Stimulated activated CD4-positive, alpha-beta T cell treated with anti-CD3 and anti-CD28 coated beads, Interleukin-4, amount 100 ng/mL, for 48 hours (primary cell): Measurements from ENCODE around the gene RAB31.
"Not testable (repeated sequence)": the region's sequence is repeated elsewhere in the genome, so short reads cannot be mapped to it uniquely, and the experiment has no call there.

Experiments used
- DNase-seq, 2 donors: peaks; one replicate each; pipeline ENCODE4 v3.0.0-alpha.2; 2020; ENCODE audit warnings: low read depth in 2 of 2

RAB31 gene

DNA sequence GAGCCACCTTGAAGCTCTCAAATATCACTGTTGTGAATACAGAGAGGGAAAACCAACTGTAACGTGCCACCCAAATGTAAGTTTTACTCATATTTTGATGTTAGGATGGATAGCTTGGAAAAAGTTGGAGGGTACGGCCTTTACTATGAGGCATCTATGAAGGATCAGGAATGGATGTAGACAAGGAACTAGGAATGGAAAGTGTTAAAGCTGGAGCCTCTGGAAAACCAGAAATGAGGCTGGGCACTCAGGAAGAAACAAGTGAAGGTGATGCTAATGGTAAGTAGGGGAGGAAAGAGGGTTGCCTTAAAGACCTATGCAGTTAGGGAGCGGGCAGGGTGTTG lies 177.9 kb downstream of the RAB31 start:
- DNase-seq = no peak

DNA sequence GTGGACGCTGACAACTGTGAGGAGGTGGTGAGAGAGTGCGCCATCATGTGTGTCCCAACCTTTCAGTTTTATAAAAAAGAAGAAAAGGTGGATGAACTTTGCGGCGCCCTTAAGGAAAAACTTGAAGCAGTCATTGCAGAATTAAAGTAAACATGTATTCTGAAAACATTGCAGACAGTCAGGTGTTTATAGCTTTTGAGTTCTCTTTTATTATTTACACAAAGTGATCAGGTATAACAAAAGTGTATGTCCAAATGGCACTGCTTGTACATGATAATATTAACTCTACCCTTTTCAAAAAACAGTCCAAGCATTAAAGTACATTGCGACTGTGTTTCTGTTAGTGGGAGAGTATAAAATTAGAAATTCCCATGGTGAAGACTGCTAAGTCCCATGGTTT lies 179.9 kb downstream of the RAB31 start:
- no peak for DNase-seq

DNA sequence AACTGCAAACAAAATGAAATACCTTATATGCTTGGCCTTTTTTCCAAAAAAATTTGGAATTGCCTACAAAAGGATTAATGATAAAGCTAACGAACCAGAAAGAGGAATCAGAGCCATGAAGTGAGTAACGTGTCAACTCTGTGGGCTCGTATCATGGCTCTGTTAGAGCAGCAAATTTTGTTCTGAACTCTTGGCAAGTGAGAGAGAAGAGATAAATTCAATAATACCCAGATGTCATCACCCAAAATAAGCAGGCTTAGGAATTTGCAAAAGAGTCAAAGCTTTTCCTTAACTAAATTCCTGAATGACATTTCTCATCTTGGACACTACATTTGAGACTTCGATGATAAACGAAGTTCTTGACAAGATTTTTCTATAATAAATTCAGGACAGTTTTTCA lies 182.1 kb downstream of the RAB31 start:
- no peak for DNase-seq

DNA sequence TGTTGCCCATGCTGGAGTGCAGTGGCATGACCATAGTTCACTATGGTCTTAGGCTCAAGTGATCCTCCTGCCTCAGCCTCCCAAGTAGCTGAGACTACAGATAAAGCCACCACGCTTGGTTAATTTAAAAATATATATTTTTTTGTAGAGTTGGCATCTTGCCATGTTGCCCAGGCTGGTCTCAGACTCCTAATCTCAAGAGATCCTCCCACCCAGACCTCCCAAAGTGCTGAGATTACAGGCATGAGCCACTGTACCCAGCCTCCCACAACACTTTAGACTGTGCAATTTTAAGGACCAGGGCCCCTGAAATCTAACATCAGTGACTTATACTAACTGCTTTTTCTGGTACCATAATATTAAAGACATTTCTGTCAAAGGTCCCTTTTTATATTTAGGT lies 182.9 kb downstream of the RAB31 start:
- DNase-seq = no peak

DNA sequence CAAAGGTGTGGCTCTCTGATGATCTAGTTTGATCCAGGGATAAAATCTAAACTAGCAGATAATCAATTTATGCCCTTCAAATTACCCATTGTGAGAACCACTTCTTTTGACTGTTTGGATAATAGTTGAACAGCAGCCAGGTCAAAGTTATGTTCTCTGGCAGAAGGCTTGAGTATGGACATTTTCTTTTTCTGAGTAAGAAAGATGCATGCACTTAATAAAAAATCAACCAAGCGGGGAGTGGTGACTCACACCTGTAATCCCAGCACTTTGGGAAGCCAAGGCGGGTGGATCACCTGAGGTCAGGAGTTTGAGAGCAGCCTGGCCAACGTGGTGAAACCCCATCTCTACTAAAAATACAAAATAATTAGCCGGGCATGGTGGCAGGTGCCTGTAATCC lies 183.4 kb downstream of the RAB31 start:
- not testable (repeated sequence) for DNase-seq

DNA sequence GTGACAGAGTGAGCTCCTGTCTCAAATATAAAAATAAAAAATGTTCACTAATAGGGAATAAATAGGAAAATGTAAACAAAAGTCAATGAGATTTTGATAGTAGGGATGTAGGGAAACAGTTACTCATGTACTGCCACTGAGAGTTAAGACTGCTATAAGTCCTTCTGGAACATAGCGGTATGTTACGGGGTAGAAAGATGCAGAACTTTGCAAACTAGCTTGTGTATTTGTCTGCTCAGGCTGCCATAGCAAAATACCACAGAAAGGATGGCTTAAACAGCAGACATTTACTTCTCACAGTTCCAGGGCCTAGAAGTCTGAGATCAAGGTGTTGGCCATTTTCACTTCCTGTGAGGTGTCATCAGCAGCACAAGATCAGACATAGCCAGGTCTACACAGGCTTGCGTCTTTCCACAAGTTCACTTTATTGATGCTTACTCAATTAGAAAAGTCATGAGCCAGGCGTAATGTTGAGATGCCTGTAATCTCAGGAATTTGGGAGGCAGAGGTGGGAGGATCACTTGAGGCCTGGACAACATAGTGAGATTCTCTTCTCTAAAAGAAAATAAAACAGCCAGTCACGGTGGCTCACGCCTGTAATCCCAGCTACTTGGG lies 186.5 kb downstream of the RAB31 start:
- DNase-seq = no peak

DNA sequence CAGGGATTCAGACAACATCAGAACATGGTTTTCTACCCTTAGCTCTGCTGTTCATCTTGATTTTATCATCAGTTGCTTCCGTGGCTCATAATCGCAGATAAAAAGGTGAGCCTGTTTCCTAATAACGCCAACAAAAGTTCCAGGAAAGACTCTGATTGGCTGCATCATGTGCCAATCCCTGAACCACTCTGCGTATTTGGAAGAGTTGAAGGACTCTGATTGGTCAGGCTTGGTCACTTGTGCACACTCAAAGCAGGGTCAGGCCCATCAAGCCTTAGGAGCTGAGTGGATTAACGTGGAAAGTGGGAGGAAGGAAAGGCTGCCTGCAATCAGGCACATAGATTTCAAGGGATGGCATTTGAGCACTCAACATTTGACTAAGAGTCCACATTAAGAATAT lies 189.0 kb downstream of the RAB31 start:
- no peak for DNase-seq

DNA sequence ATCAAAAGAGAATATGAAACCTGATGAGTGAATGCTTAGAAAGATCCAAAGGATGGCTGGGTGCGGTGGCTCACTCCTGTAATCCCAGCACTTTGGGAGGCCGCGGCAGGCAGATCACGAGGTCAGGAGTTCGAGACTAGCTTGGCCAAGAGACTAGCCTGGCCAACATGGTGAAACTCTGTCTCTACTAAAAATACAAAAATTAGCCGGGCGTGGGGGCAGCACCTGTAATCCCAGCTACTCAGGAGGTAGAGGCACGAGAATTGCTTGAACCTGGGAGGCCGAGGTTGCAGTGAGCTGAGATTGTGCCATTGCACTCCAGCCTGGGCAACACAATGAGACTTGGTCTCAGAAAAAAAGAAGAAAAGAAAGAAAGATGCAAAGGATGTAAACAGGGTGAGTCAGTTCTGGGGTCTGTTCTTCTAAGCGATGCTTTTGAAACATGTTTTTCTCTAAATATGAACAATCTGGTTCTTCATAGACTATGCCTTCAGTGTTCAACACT lies 189.7 kb downstream of the RAB31 start:
- not testable (repeated sequence) for DNase-seq

DNA sequence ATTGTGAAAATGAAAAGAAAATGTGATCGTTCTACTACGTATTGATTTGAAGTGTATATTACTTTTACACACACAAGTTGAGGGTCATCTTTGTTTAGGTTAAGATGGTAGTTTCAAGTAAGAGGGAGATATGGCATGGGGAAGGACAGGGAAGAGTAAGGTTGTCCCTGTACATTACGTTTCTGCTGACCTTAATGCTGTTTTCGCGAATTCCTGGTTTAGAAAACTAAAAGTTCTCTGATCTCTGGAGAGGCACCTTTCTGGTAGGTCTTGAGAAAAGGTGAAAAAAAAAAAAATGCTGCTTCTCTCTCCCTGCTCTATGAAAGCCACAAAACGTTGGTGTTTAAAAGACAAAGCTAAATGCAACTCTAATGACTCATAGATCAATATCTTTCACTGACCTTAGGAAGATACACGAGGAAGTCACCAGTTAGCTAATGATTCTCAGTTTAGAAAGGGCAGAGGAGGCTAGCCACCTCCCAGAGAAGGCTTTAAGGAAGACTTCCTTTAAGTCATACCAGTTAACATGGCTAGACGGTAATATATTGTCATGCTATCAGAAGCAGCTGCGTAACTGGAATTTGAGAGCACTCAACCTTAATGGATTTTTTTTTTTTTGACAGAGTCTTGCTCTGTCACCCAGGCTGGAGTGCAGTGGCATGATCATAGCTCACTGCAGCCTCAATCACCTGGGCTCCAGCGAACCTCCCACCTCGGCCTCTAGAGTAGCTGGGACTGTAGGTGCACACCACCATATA lies 190.9 kb downstream of the RAB31 start:
- DNase-seq = no peak

DNA sequence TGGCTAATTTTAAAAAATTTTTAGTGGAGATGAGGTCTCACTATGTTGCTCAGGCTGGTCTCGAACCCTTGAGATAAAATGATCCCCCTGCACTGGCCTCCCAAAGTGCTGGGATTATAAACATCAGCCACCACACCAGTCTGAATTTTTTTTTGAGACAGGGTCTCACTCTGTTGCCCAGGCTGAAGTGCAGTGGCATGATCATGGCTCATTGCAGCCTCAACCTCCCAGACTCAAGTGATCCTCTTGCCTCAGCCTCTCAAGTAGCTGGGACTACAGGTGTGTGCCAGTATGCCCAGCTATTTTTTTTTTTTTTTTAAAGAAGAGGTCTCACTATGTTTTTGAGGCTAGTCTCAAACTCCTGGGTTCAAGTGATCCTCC lies 191.4 kb downstream of the RAB31 start:
- DNase-seq = not testable (repeated sequence)

DNA sequence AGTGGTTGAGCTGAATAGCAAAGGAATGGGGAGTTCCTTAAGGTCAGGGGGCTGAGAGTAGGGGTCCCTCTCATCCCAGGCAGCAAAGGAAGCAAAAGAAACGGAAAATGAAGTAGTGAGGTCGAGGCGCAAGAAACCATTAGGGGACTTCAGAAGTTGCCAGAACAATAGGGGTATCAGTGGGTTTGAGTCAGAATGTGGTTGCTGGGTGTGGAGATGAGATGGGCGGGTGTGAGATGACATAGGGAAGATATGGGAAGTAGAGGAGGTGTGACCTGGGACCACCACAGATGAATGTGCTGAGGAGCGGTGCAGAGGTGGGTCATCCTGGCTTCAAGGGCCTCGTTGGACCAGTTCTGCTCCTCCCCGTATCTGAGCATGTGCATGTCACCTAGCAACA lies 192.6 kb downstream of the RAB31 start:
- no peak for DNase-seq

DNA sequence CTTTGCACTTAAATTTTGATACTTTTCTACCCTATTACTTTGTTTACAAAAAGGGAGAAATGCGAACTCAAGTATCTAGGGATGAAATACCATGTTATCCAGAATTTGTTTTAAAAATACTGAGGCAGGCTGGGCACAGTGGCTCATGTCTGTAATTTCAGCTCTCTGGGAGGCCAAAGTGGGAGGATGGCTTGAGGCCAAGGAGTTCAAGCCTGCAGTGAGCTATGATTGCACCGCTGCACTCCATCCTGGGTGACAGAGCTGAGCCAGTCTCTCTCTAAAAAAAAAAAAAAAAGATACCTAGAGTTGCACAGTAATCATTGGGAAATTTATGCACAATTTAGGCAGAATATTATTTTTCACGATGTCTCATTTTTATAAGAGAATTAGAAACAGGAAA lies 193.3 kb downstream of the RAB31 start:
- DNase-seq = no peak

DNA sequence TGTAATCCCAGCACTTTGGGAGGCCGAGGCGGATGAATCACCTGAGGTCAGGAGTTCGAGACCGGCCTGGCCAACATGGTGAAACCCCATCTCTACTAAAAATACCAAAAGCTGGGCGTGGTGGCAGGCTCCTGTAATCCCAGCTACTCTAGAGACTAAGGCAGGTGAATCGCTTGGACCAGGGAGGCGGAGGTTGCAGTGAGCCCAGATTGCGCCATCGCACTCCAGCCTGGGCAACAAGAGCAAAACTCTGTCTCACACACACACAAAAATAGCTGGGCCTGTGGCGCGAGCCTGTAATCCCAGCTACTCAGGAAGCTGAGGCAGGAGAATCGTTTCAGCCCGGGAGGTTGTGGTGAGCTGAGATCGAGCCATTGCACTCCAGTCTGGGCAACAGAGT lies 194.2 kb downstream of the RAB31 start:
- not testable (repeated sequence) for DNase-seq

DNA sequence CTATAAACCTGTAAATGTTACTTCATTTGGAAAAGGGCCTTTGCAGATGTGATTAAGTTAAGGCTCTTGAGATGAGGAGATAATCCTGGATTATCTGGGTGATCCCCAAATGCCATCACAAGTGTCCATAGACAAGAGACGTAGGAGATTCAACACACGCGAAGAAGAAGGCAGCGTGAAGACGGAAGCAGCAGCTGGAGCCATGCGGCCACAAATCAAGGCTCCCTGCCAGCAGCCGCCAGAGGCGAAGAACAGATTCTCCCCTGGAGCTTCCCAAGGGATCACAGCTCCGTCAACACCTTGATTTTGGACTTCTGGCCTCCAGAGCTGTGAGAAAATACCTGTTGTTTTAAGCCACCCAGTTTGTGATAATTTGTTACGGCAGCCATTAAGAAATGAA lies 194.7 kb downstream of the RAB31 start:
- DNase-seq = no peak

DNA sequence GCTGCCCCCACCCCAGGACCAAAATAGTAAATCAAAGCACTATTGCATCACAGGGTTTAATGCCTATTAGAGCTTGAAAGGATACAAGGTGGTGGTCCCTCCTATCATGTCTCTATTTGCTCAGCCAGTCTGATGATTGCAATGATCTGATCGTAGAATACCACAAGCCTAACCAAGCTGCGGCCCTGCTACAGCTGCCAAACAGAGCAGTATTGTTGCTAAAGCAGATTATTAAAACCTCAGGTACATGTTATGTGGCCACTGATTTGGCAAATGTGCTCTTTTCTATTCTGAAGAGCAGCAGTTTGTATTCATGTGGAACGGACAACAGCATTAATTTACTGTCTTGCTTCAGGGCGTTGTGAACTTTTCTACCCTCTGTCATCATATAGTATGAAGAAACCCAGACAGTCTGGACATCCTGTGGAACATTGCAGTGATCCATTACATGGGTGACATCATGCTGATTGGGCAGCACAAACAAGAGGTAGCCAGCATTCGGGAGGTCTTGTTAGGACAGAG lies 197.4 kb downstream of the RAB31 start:
- no peak for DNase-seq

DNA sequence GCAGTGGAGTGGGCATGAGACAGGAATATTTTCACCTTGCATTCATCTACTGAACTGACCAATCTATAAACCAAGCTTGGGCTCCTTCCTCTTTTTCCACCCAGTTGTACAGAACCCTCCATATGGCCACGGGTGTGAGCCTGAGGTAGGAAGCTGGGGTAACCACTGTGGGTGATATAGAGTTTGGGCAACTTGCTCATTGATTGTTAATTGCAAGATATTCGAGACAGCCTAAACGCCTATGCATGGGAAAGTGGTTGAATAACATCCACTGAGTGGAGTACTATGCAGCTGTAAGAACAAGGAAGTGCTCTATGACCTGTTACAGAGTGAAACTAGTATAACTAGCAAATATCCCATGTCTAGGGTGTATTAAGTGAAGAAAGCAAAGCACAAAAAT lies 198.4 kb downstream of the RAB31 start:
- DNase-seq = no peak

DNA sequence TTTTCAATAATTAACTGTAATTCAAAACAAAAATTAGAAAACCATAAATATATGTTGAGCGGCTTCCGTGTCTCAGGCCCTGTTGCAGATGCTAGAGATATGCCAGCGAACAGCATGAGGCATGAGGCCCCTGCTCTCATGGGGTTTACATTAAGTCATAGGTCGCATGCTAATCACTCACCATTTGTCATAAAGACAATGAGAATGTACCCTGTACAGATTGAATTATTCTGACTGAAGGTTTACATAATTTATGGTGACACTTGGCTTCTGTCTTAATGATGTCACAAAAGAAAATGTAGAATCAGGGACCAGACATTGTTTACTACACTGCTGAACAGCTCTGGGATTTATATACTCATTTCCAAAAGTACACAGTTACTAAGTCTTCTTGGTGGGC lies 199.8 kb downstream of the RAB31 start:
- no peak for DNase-seq

DNA sequence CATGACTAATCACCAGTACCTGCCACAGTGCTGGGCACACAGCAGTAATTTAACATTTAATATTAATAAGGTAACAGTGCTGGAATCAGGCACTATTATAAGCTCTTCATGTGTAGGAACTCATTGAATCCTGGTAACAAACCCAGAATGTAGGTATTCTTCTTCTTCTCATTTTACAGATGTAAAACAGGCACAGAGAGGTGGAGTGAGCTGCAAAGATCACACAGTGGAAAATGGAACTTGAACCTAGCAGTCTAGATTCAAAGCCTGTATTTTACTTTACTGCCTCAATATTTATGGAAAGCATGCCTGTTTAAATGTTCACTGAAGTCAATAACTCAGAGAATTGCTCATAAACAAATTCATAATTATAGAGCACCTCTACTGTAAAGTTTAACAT lies 202.0 kb downstream of the RAB31 start:
- DNase-seq = no peak

DNA sequence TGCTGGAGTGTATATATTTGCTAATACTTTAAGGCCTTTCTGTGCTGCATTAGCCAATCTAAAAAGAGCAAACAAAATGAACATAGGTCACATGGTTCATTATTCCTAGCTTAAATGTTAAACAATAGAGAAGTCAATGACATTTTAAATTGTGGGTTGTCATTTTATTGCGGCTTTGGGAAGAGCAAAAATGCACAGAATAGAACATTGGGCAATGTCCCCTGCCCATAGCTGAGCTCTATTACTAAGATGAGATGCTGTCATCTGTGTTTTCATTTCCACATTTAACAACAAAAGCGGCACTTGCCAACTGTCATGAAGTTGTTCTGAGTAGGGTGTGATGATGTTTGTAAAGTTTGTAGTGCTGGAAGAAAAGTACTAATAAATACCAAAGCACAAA lies 202.6 kb downstream of the RAB31 start:
- DNase-seq = no peak

DNA sequence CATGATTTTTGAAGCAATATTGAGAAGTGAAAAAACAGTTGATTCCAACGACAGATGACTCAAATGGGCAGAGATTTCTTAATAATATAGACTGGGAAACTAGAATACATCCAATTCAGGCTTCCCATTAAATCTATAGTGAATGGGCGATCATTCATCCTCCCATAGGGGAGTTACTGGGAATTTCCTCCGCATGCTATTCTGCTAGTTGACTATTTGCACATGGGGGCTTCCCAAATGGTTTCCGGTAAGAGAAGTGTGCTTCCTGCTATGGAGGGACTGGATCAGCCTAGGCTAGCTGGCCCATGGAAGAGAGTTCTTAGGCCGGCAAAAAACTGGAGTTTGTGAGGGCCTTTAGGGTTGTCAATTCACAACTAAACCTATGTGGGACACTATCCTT lies 203.1 kb downstream of the RAB31 start:
- no peak for DNase-seq
